HCT116 (cell line): ENCODE data around the gene SBF2. TPM values are rescaled to one million over a fixed set of nuclear protein-coding genes. Genes with fewer than 3 reads are reported as not detected.

Experiments used
- ATAC-seq: fragments of 200-7000 bp; cut with Tn5 transposase; 2 replicates; pipeline ENCODE4 v1.9.1; 2020; ENCODE audit warnings: mild to moderate bottlenecking, moderate library complexity
- BruUV-seq: library from RNA; stranded (reverse); fragments of 400-500 nt; replicated peaks from 2 replicates; lab custom pipeline; 2021; lab: Mats Ljungman, UMichigan
- CTCF ChIA-PET: fragments of 300-600 bp; sonication (Branson Sonifier 250); formaldehyde crosslinking; loops from one replicate; lab custom pipeline; 2021; ENCODE audit warnings: antibody characterized with exemption; lab: Charles Lee
- POLR2A ChIA-PET: fragments of 300-600, 350-600 bp; sonication (Branson Sonifier 250); formaldehyde crosslinking; loops from one replicate; lab custom pipeline; 2021; ENCODE audit warnings: antibody characterized with exemption; lab: Charles Lee
- RAD21 ChIA-PET, 2 experiments: fragments of 300-600 bp; sonication (Branson Sonifier 250); formaldehyde crosslinking; loops; one replicate each; lab custom pipeline; 2023; ENCODE audit warnings: low total read pairs in 2 of 2; ENCODE audit not compliant: uncharacterized antibody in 2 of 2, unreplicated experiment in 2 of 2, low non-redundant PET in 1 of 2; lab: Charles Lee
- DNase-seq: peaks from one replicate; pipeline ENCODE4 v3.0.0-alpha.2; 2010; ENCODE audit warnings: low read depth, low spot score
- H2AFZ ChIP-seq: fragments of 200-600 bp; shearing (Covaris generic), sonication (generic); 2 replicates; pipeline ENCODE4 v1.6.1; 2017; ENCODE audit warnings: low read depth, mixed run types, mixed read lengths, antibody characterized with exemption, low read length; ENCODE audit not compliant: poor library complexity, severe bottlenecking
- H3K27ac ChIP-seq: 2 replicates; pipeline ENCODE4 v1.5.1; 2012; ENCODE audit warnings: low read depth, low read length
- H3K27me3 ChIP-seq: fragments of 200-600 bp; sonication (generic); 2 replicates; pipeline ENCODE4 v1.6.1; 2016; ENCODE audit warnings: mixed run types, low read length, mixed read lengths; ENCODE audit not compliant: insufficient read depth
- H3K36me3 ChIP-seq, 2 experiments: fragments of 200-500 bp in 1 of 2; fragments of 200-600 bp in 1 of 2; sonication (Bioruptor generic) in 1 of 2; sonication (generic) in 1 of 2; 2 replicates each; pipeline versions ENCODE4 v1.5.1 to v1.6.1; 2014 to 2016; ENCODE audit warnings: low read length in 2 of 2, inconsistent platforms in 1 of 2, mixed read lengths in 1 of 2, mixed run types in 1 of 2; ENCODE audit not compliant: insufficient read depth in 2 of 2, control insufficient read depth in 1 of 2
- H3K4me1 ChIP-seq, 2 experiments: fragments of 200-600 bp in 1 of 2; sonication (generic) in 1 of 2; 2 replicates each; pipeline versions ENCODE4 v1.5.1 to v1.6.1; 2012 to 2017; ENCODE audit warnings: low read length in 2 of 2, inconsistent platforms in 1 of 2, mild to moderate bottlenecking in 1 of 2, mixed read lengths in 1 of 2, mixed run types in 1 of 2, moderate library complexity in 1 of 2; ENCODE audit not compliant: insufficient read depth in 2 of 2, control insufficient read depth in 1 of 2
- H3K4me2 ChIP-seq: fragments of 200-600 bp; sonication (generic); 2 replicates; pipeline ENCODE4 v1.6.1; 2017; ENCODE audit warnings: mixed run types, low read length, mixed read lengths
- H3K4me3 ChIP-seq, 2 experiments: fragments of 200-600 bp in 1 of 2; sonication (generic) in 1 of 2; replicated peaks in 1 of 2; 2 replicates each; pipeline ENCODE4 v1.5.1; 2011 to 2016; ENCODE audit warnings: low read length in 2 of 2, control low read depth in 1 of 2, low read depth in 1 of 2, mild to moderate bottlenecking in 1 of 2, mixed read lengths in 1 of 2, mixed run types in 1 of 2
- H3K79me2 ChIP-seq: fragments of 200-600 bp; sonication (generic); 2 replicates; pipeline ENCODE4 v1.6.1; 2017; ENCODE audit warnings: mild to moderate bottlenecking, mixed run types, low read length, moderate library complexity, mixed read lengths; ENCODE audit not compliant: insufficient read depth
- H3K9ac ChIP-seq: fragments of 200-600 bp; sonication (generic); 2 replicates; pipeline ENCODE4 v1.6.1; 2016; ENCODE audit warnings: low read length, mixed read lengths
- H3K9me2 ChIP-seq: fragments of 200-600 bp; sonication (generic), shearing (Covaris generic); 2 replicates; pipeline ENCODE4 v1.6.1; 2017; ENCODE audit warnings: mixed run types, mild to moderate bottlenecking, moderate library complexity; ENCODE audit not compliant: insufficient read depth
- H3K9me3 ChIP-seq, 2 experiments: fragments of 200-500 bp in 1 of 2; fragments of 200-600 bp in 1 of 2; sonication (Bioruptor generic) in 1 of 2; sonication (generic) in 1 of 2; 2 replicates each; pipeline ENCODE4 v1.6.1; 2014 to 2017; ENCODE audit warnings: low read length in 2 of 2, mixed read lengths in 2 of 2, inconsistent platforms in 1 of 2, low read depth in 1 of 2, mild to moderate bottlenecking in 1 of 2, mixed run types in 1 of 2, moderate library complexity in 1 of 2; ENCODE audit not compliant: control insufficient read depth in 1 of 2, insufficient read depth in 1 of 2
- H4K20me1 ChIP-seq: fragments of 200-600 bp; sonication (generic), shearing (Covaris generic); 2 replicates; pipeline ENCODE4 v1.6.1; 2017; ENCODE audit warnings: mixed run types, mild to moderate bottlenecking, moderate library complexity; ENCODE audit not compliant: insufficient read depth
- CEBPB ChIP-seq: IDR thresholded peaks from 2 replicates; pipeline ENCODE4 v1.6.1; 2012; ENCODE audit warnings: low read depth
- EGR1 ChIP-seq: IDR thresholded peaks from 2 replicates; pipeline ENCODE4 v1.6.1; 2012; ENCODE audit warnings: low read depth
- ELF1 ChIP-seq: IDR thresholded peaks from 2 replicates; pipeline ENCODE4 v1.6.1; 2012; ENCODE audit warnings: low read depth, borderline replicate concordance
- EZH2 ChIP-seq: fragments of 200-600 bp; sonication (generic); IDR thresholded peaks from 2 replicates; pipeline ENCODE4 v1.6.1; 2017; ENCODE audit warnings: antibody characterized with exemption, mixed run types
- EZH2phosphoT487 ChIP-seq: fragments of 200-600 bp; IDR thresholded peaks from 2 replicates; pipeline ENCODE4 v1.6.1; 2018; ENCODE audit warnings: antibody characterized with exemption, borderline replicate concordance
- JUND ChIP-seq: IDR thresholded peaks from 2 replicates; pipeline ENCODE4 v1.6.1; 2012
- POLR2A ChIP-seq: IDR thresholded peaks from 2 replicates; pipeline ENCODE4 v1.7.0; 2011; ENCODE audit warnings: borderline replicate concordance; ENCODE audit not compliant: insufficient read depth, insufficient read length; ENCODE audit errors: extremely low read depth
- POLR2AphosphoS5 ChIP-seq: IDR thresholded peaks from 2 replicates; pipeline ENCODE4 v1.6.1; 2011; ENCODE audit warnings: mild to moderate bottlenecking, low read depth, low read length, moderate library complexity
- SIN3A ChIP-seq: IDR thresholded peaks from 2 replicates; pipeline ENCODE4 v1.6.1; 2012; ENCODE audit warnings: low read depth
- SP1 ChIP-seq: IDR thresholded peaks from 2 replicates; pipeline ENCODE4 v1.6.1; 2012; ENCODE audit warnings: low read depth
- SRF ChIP-seq: IDR thresholded peaks from 2 replicates; pipeline ENCODE4 v1.6.1; 2012; ENCODE audit warnings: low read depth
- YY1 ChIP-seq: IDR thresholded peaks from 2 replicates; pipeline ENCODE4 v1.6.1; 2011; ENCODE audit warnings: low read length, low read depth, moderate library complexity, mild to moderate bottlenecking; ENCODE audit not compliant: insufficient replicate concordance; ENCODE audit errors: extremely low read depth
- ZFX ChIP-seq: fragments of 450-650 bp; IDR thresholded peaks from 2 replicates; pipeline ENCODE4 v1.6.1; 2017
- intact Hi-C: fragments of 100-400 bp; cut with micrococcal nuclease; formaldehyde crosslinking; loops from 2 replicates; pipeline ENCODE4 v1.10.0; 2022
- total RNA-seq: library from RNA; stranded (reverse); gene quantifications from one replicate; pipeline ENCODE4 v1.2.1, GENCODE V29; 2021; ENCODE audit not compliant: unreplicated experiment
- TF ChIP-seq, protein P1 (sequence below): IDR thresholded peaks from 2 replicates; pipeline ENCODE4 v1.6.1; 2012
- TF ChIP-seq, protein P2 (sequence below): IDR thresholded peaks from 2 replicates; pipeline ENCODE4 v1.6.1; 2012; ENCODE audit warnings: low read depth
- TF ChIP-seq, protein P3 (sequence below): IDR thresholded peaks from 2 replicates; pipeline ENCODE4 v1.6.1; 2011; ENCODE audit warnings: mild to moderate bottlenecking, low read length, moderate library complexity; ENCODE audit not compliant: insufficient replicate concordance; ENCODE audit errors: extremely low read depth

The SBF2 gene
- total RNA-seq, 1 experiment from 2014 or later: 35.0 TPM

DNA sequence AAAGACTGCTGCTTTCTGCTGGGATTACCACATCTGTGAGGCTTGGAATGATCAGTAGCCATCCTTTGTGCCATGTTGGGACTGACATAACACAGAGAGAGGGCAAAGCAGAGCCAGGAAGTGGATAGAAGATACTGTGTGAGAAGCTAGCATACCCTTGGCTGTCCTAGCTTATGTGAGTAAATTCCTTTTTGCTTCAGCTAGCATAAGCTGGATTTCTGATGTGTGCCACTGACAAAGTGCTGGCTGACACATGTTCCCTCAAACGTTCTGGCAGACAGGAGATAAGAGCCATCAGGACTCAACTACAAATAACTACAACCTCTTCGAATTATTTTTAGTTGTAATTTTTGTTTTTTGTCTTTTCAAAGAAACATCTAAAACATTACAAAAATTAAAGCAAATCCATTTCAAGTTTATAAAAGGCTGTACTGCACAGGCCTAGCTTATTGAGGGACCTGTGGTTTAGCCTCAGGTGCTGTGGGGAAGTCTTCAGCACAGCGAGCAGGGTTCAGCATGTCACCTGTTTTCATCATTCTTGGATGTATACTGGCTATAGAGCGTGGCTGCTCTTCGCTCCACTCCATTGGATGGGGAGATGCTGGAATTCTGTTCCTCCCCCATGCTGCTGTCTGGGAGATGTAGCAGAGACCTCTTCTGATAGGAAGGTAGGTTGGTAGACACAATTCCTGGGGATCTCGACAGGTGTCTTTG, 509.3 kb downstream of the SBF2 start:
- intact Hi-C loops: no loop called here
- no peaks in the 10 kb centered on the region for H3K4me1 ChIP-seq
- H4K20me1 ChIP-seq: no peaks in the 10 kb centered on the region
- ATAC-seq: no peak
- TF ChIP-seq EGR1 (no peak), SP1 (no peak), CEBPB (no peak), POLR2A (no peak), SRF (no peak), ELF1 (no peak), JUND (no peak), EZH2phosphoT487 (no peak), EZH2 (no peak), POLR2AphosphoS5 (no peak), SIN3A (no peak), ZFX (no peak), YY1 (no peak)
- TF ChIP-seq, protein P1, sequence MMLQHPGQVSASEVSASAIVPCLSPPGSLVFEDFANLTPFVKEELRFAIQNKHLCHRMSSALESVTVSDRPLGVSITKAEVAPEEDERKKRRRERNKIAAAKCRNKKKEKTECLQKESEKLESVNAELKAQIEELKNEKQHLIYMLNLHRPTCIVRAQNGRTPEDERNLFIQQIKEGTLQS: no peak
- TF ChIP-seq, protein P2, sequence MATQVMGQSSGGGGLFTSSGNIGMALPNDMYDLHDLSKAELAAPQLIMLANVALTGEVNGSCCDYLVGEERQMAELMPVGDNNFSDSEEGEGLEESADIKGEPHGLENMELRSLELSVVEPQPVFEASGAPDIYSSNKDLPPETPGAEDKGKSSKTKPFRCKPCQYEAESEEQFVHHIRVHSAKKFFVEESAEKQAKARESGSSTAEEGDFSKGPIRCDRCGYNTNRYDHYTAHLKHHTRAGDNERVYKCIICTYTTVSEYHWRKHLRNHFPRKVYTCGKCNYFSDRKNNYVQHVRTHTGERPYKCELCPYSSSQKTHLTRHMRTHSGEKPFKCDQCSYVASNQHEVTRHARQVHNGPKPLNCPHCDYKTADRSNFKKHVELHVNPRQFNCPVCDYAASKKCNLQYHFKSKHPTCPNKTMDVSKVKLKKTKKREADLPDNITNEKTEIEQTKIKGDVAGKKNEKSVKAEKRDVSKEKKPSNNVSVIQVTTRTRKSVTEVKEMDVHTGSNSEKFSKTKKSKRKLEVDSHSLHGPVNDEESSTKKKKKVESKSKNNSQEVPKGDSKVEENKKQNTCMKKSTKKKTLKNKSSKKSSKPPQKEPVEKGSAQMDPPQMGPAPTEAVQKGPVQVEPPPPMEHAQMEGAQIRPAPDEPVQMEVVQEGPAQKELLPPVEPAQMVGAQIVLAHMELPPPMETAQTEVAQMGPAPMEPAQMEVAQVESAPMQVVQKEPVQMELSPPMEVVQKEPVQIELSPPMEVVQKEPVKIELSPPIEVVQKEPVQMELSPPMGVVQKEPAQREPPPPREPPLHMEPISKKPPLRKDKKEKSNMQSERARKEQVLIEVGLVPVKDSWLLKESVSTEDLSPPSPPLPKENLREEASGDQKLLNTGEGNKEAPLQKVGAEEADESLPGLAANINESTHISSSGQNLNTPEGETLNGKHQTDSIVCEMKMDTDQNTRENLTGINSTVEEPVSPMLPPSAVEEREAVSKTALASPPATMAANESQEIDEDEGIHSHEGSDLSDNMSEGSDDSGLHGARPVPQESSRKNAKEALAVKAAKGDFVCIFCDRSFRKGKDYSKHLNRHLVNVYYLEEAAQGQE: no peak
- TF ChIP-seq, protein P3, sequence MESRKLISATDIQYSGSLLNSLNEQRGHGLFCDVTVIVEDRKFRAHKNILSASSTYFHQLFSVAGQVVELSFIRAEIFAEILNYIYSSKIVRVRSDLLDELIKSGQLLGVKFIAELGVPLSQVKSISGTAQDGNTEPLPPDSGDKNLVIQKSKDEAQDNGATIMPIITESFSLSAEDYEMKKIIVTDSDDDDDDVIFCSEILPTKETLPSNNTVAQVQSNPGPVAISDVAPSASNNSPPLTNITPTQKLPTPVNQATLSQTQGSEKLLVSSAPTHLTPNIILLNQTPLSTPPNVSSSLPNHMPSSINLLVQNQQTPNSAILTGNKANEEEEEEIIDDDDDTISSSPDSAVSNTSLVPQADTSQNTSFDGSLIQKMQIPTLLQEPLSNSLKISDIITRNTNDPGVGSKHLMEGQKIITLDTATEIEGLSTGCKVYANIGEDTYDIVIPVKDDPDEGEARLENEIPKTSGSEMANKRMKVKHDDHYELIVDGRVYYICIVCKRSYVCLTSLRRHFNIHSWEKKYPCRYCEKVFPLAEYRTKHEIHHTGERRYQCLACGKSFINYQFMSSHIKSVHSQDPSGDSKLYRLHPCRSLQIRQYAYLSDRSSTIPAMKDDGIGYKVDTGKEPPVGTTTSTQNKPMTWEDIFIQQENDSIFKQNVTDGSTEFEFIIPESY: no peak
- H3K9me2 ChIP-seq: no peaks in the 10 kb centered on the region
- H3K27me3 ChIP-seq: no peaks in the 10 kb centered on the region
- H3K27ac ChIP-seq: no peak overlapping the region
- BruUV-seq: no TSS peak
- RAD21 ChIA-PET: no interaction called here
- no peak overlapping the region for H3K4me3 ChIP-seq
- CTCF ChIA-PET: no interaction called here
- H3K4me2 ChIP-seq: no peak overlapping the region
- H3K79me2 ChIP-seq: no peaks in the 10 kb centered on the region
- POLR2A ChIA-PET: no interaction called here
- H3K36me3 ChIP-seq: peaks cover 3 to 8% of the 10 kb centered on the region in 2 experiments; a peak in 1 of 4 replicates
- H2AFZ ChIP-seq: no peak overlapping the region
- H3K9me3 ChIP-seq: no peaks in the 10 kb centered on the region
- DNase-seq: no peak
- no peak overlapping the region for H3K9ac ChIP-seq
